Cerebellar nuclear complex (tissue), 1 donor: ENCODE data around the gene PLXDC1.
"Not testable (repeated sequence)": the region's sequence is repeated elsewhere in the genome, so short reads cannot be mapped to it uniquely, and the experiment has no call there.

Experiments used
- DNase-seq, 2 experiments: peaks; one replicate each; lab custom pipeline; 2025; lab: John Stamatoyannopoulos, UW

The PLXDC1 gene

DNA sequence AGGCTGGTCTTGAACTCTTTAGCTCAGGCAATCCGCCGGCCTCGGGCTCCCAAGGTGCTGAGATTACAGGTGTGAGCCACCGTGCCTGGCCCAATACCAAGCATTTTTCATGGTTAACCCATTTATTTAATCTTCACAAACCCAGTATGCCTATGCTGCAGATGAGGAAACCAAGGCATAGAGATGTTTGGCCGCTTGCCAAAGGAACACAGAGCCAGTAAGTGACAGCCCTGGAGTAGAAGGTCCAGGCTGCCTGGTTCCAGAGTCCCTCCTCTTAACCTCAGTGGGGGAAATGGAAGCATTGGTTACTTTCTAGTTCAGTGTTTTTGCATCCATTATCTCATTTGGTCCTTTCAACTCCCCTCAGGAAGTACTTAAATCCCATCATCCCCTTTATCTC lies 29.9 kb upstream of the PLXDC1 start:
- DNase-seq: no peak

- no peak for DNase-seq
Measured at GRCh38 chr17:39178536-39178935, 27.1 kb upstream of the PLXDC1 start.

- DNase-seq: no peak
Measured at GRCh38 chr17:39177256-39177655, 25.8 kb upstream of the PLXDC1 start.

- no peak for DNase-seq
Measured at GRCh38 chr17:39175695-39176093, 24.3 kb upstream of the PLXDC1 start.

- no peak for DNase-seq
Measured at GRCh38 chr17:39174920-39175694, 23.7 kb upstream of the PLXDC1 start.

- DNase-seq: no peak
Measured at GRCh38 chr17:39173526-39174274, 22.3 kb upstream of the PLXDC1 start.

DNA sequence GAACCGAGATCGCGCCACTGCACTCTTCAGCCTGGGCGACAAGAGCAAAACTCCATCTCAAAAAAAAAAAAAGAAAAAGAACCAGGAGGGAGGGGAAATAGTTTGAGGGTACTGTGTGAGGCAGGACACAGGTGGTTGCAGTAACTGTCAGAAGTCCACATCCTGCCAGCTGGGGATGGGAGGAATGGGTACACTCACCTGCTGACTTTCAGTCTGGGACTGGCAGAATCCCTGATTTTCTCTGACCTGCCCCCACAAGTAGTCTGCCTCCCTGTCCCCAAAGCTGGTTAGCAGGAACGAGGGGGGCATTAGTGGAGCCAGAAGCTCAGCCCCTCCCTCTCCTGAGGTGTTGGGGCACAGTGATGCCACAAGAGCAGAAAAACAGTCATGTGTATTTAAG lies 21.6 kb upstream of the PLXDC1 start:
- no peak for DNase-seq

GRCh38 chr17:39171933-39172332 lies 20.5 kb upstream of the PLXDC1 start:
- no peak for DNase-seq

DNA sequence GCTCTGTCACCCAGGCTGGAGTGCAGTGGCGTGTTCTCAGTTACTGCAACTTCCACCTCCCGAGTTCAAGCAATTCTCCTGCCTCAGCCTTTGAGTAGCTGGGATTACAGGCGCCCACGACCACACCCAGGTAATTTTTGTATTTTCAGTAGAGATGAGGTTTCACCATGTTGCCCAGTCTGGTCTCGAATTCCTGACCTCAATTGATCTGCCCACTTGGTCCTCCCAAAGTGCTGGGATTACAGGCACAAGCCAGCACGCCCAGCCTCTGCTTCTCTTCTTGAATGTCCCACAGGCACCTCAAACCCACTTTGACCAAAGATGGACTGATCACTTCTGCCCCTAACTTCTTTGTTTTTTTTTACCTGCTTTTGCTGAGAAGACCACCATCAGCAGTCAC lies 19.1 kb upstream of the PLXDC1 start:
- no peak for DNase-seq

- DNase-seq: no peak
Measured at GRCh38 chr17:39170109-39170508, 18.7 kb upstream of the PLXDC1 start.

- DNase-seq: no peak
Measured at GRCh38 chr17:39169518-39169917, 18.1 kb upstream of the PLXDC1 start.

DNA sequence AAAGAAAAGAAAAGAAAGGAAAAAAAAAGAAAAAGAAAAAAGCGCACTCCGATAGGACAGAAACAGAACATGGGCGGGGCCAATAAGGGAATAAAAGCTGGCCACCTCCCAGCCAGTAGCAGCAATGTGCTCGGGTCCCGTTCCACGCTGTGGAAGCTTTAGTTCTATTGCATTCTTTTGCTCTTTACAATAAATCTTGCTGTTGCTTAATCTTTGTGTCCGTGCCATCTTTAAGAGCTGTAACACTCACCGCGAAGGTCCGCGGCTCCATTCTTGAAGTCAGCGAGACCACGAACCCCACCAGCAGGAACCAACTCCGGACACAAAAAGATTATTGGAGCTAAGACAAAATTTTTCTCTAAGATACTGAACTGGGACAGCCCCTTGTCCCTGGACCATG lies 17.7 kb upstream of the PLXDC1 start:
- no peak for DNase-seq

- not testable (repeated sequence) for DNase-seq
Measured at GRCh38 chr17:39168503-39168902, 17.1 kb upstream of the PLXDC1 start.

DNA sequence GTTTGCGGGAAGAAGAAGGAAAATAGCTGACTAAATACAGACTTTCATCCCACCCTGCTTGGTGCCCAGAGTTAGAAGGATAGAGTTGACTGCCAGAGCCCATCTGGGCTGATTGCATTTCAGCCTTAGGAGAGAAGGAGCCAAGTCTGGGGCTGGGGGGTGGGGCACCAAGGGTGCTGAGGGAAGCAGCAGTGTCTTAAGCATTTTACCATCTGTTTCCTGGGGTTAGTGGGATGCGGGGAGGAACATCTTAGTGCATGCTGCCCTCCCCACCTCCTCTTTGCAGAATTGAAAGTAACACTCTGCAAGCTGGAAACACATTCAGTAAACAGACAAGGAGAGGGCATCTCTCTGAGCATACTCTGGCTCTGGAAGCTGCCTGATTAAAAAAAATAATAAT lies 16.0 kb upstream of the PLXDC1 start:
- DNase-seq: no peak

GRCh38 chr17:39166437-39167335 lies 15.2 kb upstream of the PLXDC1 start:
- no peak for DNase-seq

- no peak for DNase-seq
Measured at GRCh38 chr17:39165841-39166349, 14.5 kb upstream of the PLXDC1 start, which contains the start of gene ARL5C. ARL5C (minus strand) TSS chr17:39166161; CDS start chr17:39165760, 401 bp downstream.

DNA sequence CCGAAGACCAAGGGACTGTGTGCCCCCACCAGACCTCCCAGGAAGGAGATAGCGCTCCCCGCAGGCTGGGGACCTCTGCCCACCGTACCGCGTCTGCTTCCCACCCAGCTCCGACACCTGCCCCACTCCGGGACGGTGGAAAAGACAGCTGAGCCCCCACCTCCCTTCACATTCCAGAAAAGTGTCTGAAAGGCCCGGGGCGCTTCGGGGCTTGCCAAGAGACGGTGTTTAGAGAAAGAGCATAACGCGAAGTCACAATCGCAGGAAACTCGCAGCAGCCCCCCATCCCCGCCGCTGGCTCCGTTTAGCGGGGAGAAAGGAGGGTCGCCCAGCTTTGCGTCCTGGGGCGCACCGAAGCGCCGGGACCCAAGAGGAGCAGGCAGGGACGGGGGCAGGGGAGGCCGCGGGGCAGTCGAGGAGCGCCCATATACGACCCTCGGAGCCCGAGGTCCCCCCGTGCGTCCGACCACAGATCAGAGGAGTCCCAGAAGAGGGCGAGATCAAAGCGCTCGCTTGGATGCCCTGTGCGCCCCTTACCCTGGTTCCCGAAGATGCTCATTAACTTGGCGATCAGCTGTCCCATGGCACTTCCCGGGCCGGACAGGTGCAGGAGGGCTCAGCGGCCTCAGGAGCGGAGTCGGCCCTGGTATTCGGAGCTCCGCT lies 13.9 kb upstream of the PLXDC1 start:
- no peak for DNase-seq

- no peak for DNase-seq
Measured at GRCh38 chr17:39164675-39165143, 13.3 kb upstream of the PLXDC1 start.

- DNase-seq: no peak
Measured at GRCh38 chr17:39161962-39162361, 10.5 kb upstream of the PLXDC1 start.

- DNase-seq: no peak
Measured at GRCh38 chr17:39158623-39159022, 7.2 kb upstream of the PLXDC1 start.

GRCh38 chr17:39156491-39156890 lies 5.1 kb upstream of the PLXDC1 start:
- no peak for DNase-seq
